GM19193 (cell line): ENCODE results near the gene TPM3.
A peak's percentile ranks its signal among the peaks of the same experiment; 100 is the strongest.

Experiments
- POLR2A ChIP-seq: IDR thresholded peaks from 4 replicates; pipeline ENCODE4 v1.6.1; 2011; ENCODE audit not compliant: insufficient read depth, insufficient read length; ENCODE audit errors: extremely low read depth

The TPM3 gene

DNA sequence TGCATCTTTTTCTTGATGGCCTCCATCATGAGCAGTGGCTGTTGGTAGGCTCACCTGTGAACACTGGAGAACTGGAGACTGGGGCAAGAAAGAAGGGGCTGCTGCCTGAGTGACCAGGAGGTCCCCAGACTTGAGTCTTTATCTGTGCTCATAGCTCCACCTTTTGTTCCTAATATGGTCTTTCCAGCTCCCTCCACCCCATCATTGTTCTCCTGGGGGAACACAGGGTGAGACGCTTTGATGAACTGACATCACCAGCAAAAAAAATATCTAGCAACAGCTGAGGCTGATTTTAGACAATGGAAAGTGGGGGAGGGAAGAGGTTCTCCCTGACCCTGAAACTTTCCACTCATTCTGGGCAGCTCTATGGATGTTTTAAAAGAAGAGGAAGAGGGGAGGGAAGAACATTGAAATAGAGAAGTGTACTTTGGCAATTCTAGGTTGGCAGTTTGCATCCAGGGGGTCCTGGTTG lies at the start of gene TPM3:
Gene TPM3, minus strand, starts transcription at position 111 of the 472 bp plus-strand sequence. Its CDS starts 82 bp downstream, at position 29.
- no peak for TF ChIP-seq POLR2A

DNA sequence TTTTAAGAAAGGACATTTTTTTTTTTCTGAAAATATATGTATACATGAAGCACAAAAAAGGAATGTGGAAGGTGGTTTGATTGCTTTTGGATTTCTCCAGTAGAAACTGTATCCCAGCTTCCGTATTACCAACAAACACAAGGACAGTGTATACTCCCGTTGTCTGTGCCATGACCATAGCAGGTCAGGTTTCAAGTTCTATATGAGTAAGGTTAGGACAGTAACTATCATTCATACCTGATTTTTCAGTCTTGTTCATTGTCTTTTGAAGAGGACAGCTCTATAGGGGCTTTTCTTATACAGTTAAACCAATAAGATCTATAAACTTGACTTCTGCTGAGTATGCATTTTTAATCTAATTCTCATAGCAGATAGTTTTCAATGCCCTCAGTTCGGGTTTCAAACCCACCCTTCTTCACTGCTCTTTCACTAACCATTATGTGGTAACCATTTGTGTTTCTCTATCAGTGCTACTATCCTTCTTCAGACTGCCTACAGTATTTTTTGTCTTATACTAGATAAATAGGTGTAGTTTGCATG lies 48.5 kb upstream of the TPM3 start:
- TF ChIP-seq POLR2A, result no peak

DNA sequence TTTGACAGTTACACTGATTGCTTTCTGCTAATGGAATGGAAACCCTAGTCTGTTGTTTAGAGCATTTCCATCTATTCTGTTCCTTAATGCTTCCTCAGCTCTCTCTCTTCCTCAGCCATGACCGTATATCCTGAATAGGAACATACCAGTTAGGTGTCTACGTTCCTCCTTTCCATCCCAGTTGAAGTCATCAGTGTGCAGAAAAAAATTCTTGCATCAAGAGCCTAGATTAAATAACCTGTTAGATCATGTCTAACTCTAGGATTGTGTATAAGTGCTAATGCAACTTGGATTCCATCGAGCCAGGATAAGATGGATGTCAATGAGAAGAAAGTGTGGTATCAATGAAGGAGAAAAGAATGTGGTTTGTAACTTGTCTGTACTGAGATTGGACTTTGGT lies 47.6 kb upstream of the TPM3 start:
- no peak for TF ChIP-seq POLR2A

- TF ChIP-seq POLR2A, result no peak
Observed at GRCh38 chr1:154237880-154238506, 46.1 kb upstream of the TPM3 start.

DNA sequence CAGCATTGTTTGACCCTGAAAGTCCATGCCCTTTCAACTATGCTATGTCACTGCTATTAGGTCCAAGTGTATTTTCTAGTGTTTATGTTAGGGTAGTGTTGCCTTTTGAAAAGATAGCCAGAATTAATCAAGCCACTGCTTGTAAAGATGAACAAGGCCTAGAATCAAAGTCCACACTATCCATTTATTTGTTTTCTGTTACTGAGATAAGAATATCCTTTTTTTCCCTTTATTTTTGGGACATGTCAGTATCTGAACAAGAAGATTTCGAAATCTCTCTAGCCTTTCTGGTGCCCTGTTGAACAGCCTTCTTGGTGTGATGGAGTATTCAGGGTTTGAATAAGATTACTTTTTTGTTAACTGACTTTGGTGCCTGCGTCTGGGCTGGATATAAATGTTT lies 45.5 kb upstream of the TPM3 start:
- no peak for TF ChIP-seq POLR2A

DNA sequence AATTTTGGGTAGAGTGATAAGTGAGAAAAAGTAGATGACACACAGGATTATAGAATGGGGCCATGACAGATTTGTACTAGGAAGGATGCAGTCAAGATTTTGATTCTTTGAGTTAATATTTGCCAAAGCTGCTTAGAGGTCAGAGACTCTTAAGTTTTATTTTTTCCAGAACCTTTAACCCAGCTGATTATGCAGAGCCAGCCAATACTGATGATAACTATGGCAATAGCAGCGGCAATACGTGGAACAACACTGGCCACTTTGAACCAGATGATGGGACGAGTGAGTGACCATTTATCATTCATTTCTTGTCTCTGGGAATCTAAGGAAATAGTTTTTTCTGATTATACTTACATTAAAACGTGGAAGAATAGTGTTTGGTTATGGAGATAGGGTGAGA lies 45.0 kb upstream of the TPM3 start:
- TF ChIP-seq POLR2A, result no peak

DNA sequence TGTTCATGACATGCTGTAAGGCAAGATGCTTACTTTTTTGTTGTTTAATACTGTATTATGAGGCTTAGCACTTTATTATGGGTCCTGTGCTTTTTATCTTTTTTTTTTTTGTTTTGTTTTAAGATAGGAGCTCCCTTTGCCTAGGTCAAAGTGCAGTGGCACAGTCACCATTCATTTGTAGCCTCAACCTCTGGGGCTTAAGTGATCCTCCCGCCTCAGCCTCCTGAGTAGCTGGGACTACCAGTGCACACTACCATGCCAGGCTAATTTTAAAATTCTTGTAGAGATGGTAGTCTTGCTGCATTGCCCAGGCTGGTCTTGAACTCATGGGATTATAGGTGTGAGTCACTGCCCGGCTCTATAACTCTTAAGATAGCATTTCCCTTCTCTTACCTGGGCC lies 33.5 kb upstream of the TPM3 start:
- TF ChIP-seq POLR2A, result no peak

GRCh38 chr1:154223621-154224020 lies 31.7 kb upstream of the TPM3 start:
- TF ChIP-seq POLR2A, result no peak

- TF ChIP-seq POLR2A, result no peak
Observed at GRCh38 chr1:154222918-154223317, 31.0 kb upstream of the TPM3 start.

DNA sequence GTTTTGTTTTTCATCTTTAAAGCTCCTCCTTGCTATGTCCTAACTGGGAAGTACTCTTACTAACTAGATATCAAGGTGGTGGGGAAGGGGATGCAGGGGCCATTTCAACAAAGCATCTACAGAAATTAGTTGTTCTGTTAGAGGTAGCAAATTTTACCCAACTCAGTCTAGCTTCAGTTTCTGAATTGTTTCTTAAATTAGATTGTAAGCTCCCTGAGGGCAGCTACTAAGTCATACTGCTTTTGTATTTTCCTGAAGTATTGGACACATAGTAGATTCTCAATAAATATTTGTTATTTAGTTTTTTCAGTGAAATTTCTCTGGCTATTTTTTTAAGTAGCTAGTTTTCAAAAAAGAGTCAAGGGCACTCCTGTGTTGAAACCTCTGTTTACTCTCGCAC lies 30.6 kb upstream of the TPM3 start:
- TF ChIP-seq POLR2A, result no peak

GRCh38 chr1:154221278-154222001 lies 29.5 kb upstream of the TPM3 start:
- peak; percentile 54 for TF ChIP-seq POLR2A

DNA sequence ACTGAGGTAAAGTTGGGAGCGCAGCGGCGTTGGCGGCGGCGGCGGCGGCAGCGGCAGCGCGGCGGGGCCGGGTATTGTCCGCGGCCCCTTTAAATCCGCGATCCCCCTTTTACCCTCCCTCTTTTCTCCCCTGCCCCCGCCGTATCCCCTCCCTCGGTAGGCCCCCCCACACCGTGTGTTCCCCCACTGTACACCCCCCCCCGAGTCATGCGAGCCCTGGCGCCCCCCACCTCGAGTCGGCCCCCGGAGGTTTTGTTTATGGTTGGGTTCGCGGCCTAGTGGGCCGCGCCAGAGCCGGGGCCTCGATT lies 29.0 kb upstream of the TPM3 start:
- TF ChIP-seq POLR2A, result peak; percentile 62

DNA sequence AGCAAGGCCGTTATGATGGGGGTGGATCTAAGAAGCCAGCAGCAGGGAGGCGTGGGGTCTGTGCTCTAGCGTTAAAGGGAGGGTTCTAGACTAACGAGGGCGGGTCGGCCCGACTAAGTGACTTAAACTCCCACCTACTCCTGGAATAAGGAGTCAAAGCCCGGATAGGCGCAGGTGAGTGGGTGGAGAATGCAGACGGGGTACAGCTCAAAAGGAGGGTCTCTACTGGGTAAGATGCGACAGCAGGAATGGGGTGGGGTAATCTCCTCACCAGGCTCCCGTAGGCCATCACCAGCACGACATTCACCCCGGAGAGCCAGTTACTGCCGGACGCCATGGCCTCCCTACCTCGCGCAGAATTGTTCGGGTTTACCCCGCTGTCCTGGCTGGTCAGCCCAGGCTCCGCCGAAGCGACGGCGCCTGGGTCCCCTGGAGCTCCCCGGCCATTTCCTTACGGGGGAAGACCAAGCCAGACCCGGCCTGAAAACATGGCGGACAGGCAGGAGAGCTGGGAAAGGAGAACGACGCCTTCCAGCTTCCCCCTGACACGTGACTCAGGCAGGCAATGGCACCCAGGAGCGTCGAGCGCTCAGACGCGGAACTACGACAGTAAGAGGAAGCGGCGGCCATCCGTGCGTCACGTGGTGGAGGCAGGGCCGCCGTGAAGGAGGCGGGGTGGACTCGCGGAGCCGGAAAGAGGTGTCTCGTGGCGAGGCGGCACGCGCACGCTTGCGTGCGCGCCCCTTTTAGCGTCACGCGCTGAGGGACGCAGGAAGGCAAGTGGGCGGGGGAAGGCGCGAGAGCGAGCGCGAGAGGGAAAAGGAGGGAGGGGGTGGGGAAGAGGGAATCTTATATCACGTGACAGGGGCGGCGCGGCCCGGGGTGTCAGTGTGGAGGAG lies 28.4 kb upstream of the TPM3 start, which contains the start of gene UBAP2L:
Gene UBAP2L, plus strand, starts transcription at position 885 of the 899 bp plus-strand sequence. CDS start 4,169 bp downstream, outside the sequence.
- peak; percentile 84 for TF ChIP-seq POLR2A

GRCh38 chr1:154219541-154219940 lies 27.6 kb upstream of the TPM3 start:
- no peak for TF ChIP-seq POLR2A

DNA sequence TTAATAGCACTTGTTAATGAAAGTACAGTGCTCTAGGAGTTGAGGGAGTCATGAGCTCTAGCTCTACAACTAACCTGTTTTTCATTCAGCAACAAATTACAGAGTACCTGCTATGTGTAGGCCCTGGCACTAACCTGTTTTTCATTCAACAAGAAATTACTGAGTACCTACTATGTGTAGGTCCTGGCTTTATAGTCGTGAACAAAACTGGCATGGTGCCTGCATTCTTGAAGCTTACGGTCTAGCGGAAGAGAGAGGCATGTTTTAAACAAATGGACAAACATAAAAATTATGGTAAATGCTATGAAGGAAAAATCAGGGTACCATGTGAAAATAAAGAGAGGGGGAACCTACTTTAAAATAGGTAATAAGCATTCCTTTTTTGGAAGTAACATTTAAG lies 26.6 kb upstream of the TPM3 start:
- TF ChIP-seq POLR2A, result no peak

DNA sequence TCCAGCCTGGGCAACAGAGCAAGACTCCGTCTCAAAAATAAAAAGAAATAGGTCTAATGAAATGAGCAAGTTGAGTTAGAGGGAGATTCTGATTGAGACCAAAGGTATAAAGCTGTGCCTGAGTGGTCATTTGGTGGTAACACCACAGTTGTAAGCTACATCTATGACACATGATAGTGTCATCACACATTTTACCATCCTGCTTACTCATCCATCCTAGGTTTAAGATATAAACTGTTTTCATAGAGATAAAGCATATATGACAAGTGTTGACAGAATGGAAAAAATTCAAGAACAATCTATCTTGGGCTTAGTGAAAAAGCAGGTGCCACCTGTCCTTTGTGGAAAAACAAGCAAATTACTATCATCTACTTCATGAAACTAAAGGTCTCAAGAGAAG lies 21.4 kb upstream of the TPM3 start:
- TF ChIP-seq POLR2A, result no peak

- no peak for TF ChIP-seq POLR2A
Observed at GRCh38 chr1:154212083-154212482, 20.2 kb upstream of the TPM3 start.
